Measurements from ENCODE around the gene RIT1.

Gene RIT1

DNA sequence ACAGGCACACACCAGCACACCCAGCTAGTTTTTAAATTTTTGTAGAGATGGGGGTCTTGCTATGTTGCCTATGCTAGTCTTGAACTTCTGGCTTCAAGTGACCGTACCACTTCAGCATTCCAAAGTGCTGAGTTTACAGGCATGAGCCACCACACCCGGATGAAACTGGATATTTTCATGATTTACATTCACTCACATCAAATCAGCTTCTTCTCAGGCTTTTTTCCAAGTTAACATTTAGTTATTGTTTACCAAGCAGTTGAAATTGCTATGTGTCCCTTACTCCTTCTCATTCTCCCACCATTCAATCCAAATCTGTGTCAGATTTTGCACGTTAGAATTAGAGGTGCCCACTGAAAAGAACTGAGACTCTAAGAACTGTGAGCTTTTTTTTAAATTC lies 18.4 kb downstream of the RIT1 start:
- TF ChIP-seq, protein P1, sequence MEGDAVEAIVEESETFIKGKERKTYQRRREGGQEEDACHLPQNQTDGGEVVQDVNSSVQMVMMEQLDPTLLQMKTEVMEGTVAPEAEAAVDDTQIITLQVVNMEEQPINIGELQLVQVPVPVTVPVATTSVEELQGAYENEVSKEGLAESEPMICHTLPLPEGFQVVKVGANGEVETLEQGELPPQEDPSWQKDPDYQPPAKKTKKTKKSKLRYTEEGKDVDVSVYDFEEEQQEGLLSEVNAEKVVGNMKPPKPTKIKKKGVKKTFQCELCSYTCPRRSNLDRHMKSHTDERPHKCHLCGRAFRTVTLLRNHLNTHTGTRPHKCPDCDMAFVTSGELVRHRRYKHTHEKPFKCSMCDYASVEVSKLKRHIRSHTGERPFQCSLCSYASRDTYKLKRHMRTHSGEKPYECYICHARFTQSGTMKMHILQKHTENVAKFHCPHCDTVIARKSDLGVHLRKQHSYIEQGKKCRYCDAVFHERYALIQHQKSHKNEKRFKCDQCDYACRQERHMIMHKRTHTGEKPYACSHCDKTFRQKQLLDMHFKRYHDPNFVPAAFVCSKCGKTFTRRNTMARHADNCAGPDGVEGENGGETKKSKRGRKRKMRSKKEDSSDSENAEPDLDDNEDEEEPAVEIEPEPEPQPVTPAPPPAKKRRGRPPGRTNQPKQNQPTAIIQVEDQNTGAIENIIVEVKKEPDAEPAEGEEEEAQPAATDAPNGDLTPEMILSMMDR (IDR thresholded peaks at IDR 0.05; ENCODE audit: low read depth, low read length) = no peak
- TF ChIP-seq, protein P2, sequence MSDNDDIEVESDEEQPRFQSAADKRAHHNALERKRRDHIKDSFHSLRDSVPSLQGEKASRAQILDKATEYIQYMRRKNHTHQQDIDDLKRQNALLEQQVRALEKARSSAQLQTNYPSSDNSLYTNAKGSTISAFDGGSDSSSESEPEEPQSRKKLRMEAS (IDR thresholded peaks at IDR 0.05; ENCODE audit: low read depth, low read length) = no peak
- no peak for TF ChIP-seq POLR2A (IDR thresholded peaks at IDR 0.05; ENCODE audit: extremely low read depth, insufficient read length)
- TF ChIP-seq MYC (IDR thresholded peaks at IDR 0.05; ENCODE audit: low read depth, low read length) = no peak
- no peak for DNase-seq (ENCODE audit: low read depth)

DNA sequence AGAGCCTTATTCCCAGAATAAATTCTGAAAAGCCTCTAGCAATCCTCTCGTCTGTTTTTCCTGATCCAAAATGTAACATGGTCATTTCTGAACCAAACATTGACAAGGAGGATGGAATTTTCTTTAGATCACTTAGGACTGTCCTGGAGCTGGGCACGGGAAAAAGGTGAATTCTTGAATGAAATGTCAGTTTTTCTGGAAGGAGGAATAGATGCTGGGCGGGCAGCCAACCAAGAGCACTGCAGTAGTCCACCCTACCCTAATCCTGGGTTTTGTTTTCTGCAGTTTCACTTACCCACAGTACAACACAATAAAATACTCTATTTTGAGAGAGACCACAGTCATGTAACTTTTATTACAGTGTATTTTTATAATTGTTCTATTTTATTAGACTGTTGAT lies 20.9 kb downstream of the RIT1 start:
- no peak overlapping the region for H3K4me3 ChIP-seq (ENCODE audit: low read depth, low read length)
- TF ChIP-seq, protein P1 (IDR thresholded peaks at IDR 0.05; ENCODE audit: low read depth, low read length) = no peak
- TF ChIP-seq POLR2A (IDR thresholded peaks at IDR 0.05; ENCODE audit: extremely low read depth, insufficient read length) = no peak
- TF ChIP-seq MYC (IDR thresholded peaks at IDR 0.05; ENCODE audit: low read depth, low read length) = no peak
- TF ChIP-seq, protein P2 (IDR thresholded peaks at IDR 0.05; ENCODE audit: low read depth, low read length) = no peak
- no peak for DNase-seq (ENCODE audit: low read depth)

More for the DNA sequence above, 18.4 kb downstream of the RIT1 start:
- no peak overlapping the region for H3K4me3 ChIP-seq (ENCODE audit: low read depth, low read length)

DNA sequence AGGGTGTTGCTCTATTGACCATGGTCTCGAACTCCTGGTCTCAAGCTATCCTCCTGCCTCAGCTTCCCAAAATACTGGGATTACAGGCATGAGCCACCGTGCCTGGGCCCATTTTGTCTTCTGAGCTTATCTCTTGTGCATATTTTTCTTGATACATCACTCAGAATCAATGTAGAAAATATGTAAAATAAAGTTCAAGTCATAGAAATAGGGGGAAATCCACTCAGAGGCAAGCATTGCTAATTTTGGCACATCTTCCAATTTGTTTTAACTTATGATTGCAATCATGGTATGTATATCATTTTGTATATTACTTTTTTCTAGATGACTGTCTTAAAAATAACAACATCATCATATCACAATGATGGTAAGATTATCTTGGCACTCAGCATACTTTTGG lies 21.6 kb downstream of the RIT1 start:
- TF ChIP-seq POLR2A (IDR thresholded peaks at IDR 0.05; ENCODE audit: extremely low read depth, insufficient read length) (no peak), MYC (IDR thresholded peaks at IDR 0.05; ENCODE audit: low read depth, low read length) (no peak)
- TF ChIP-seq, protein P1 (IDR thresholded peaks at IDR 0.05; ENCODE audit: low read depth, low read length) = no peak
- TF ChIP-seq, protein P2 (IDR thresholded peaks at IDR 0.05; ENCODE audit: low read depth, low read length) = no peak
- no peak for DNase-seq (ENCODE audit: low read depth)
- no peak overlapping the region for H3K4me3 ChIP-seq (ENCODE audit: low read depth, low read length)

DNA sequence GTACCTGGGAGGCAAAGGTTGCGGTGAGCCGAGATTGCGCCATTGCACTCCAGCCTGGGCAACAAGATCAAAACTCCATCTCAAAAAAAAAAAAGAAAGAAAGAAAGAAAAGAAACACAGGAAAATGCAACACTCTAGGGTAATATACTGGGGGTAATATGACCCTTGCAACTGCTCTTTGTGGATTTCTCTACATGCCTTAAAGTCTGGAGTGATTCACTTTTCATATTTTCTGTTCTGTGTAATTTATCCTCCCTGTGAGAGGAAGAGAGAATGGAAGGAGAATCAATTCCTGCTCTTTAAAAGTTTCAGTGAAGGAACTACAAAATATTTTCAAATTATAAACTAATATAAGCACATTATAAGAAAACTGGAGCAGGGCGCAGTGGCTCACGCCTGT lies 22.7 kb downstream of the RIT1 start:
- DNase-seq (ENCODE audit: low read depth) = no peak
- H3K4me3 ChIP-seq (ENCODE audit: low read depth, low read length) = no peak overlapping the region
- TF ChIP-seq, protein P1 (IDR thresholded peaks at IDR 0.05; ENCODE audit: low read depth, low read length) = no peak
- TF ChIP-seq POLR2A (IDR thresholded peaks at IDR 0.05; ENCODE audit: extremely low read depth, insufficient read length) = no peak
- TF ChIP-seq MYC (IDR thresholded peaks at IDR 0.05; ENCODE audit: low read depth, low read length) = no peak

DNA sequence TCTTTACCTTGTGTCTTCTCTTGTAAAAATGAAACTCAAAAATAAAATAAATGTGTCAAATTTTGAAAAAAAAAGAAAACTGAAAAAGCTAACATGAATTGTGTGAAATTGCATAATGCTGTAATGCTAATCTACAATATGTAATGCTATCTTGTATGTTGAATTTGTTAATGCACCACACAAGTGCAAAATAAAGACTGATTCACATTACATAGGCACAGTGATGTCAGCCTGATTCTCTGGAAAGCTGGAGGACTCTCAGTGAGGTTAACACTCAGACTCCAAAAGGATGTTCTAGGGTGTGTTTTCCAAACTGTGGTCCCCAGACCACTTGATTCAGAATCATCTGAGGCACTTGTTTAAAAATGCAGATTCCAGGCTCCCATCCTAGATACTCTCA lies 26.2 kb downstream of the RIT1 start:
- DNase-seq (ENCODE audit: low read depth) = no peak
- H3K4me3 ChIP-seq (ENCODE audit: low read depth, low read length) = no peak overlapping the region
- TF ChIP-seq POLR2A (IDR thresholded peaks at IDR 0.05; ENCODE audit: extremely low read depth, insufficient read length) (no peak), MYC (IDR thresholded peaks at IDR 0.05; ENCODE audit: low read depth, low read length) (no peak)
- TF ChIP-seq, protein P1 (IDR thresholded peaks at IDR 0.05; ENCODE audit: low read depth, low read length) = no peak
- TF ChIP-seq, protein P2 (IDR thresholded peaks at IDR 0.05; ENCODE audit: low read depth, low read length) = no peak

Data from NB4 (cell line).